ENCODE data around the gene LRRN3.

LRRN3 gene

GRCh38 chr7:111172564-111173257 lies 81.8 kb downstream of the LRRN3 start:
- no peak for DNase-seq

DNA sequence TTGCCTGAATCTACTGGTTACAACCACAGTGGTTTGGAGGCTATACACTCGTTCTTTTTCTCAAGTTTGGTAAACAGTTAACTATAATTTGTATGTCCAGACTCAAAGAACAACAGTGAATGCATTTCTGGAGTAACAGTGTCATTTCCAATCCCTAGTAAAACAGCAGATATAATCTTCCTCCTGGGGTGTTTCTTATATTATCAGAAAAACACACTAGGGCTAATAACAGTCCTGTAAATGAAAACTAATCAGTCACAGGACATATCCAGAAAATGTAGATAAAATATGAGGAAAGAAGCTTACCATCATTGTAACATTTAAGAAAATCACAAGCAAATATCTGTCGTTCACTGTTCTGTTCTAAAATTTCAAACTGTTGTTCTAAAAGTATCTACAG lies 82.6 kb downstream of the LRRN3 start:
- DNase-seq, result no peak

DNA sequence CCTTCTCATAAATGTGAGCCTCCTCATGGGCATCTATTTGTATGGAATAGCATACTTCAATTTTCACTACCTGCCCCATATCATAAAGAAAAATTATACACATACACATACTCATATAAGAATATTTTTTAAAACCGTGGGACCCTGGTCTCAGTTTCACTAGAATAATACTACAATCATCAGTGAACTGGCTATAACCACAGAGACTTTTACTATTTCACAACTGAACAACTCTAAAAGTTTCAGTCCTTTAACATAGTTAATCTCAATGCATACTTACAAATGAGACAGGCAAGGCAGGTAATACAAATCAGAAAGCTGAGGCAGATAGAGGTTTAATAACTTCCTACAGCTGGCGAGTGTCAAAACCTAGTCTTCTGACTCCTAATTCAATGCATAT lies 83.1 kb downstream of the LRRN3 start:
- DNase-seq, result no peak

DNA sequence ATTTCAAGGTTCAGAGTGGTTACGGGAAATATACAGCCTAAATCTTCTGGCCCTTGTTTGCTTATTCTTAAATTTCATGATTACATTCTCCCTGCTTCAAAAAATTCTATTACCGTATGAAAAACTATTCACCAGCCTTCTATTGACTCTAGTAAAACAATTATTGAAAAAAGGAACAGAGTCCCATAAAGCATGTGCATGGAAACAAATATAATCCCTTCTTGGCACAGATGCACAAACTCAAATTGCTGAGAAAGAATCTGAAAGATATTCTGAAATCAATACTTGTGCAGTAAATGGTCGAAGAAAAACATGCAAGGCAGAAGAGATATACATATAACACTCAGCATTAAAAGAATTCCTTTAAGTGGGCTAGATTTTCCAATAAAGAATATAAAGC lies 83.6 kb downstream of the LRRN3 start:
- no peak for DNase-seq
